GM10248 (cell line): ENCODE results near the gene CALML3.

Experiments
- CTCF ChIA-PET: fragments of 300-600 bp; sonication (Branson Sonifier 250); formaldehyde crosslinking; extraction: SDS; loops from one replicate; lab custom pipeline; 2021; ENCODE audit warnings: antibody characterized with exemption; lab: Yijun Ruan, JAX
- POLR2A ChIA-PET: fragments of 350-650 bp; sonication (Branson Sonifier 250); formaldehyde crosslinking; extraction: SDS; loops from one replicate; lab custom pipeline; 2020; ENCODE audit warnings: antibody characterized with exemption; lab: Yijun Ruan, JAX
- DNase-seq: peaks from one replicate; pipeline ENCODE4 v3.0.0; 2012; ENCODE audit errors: extremely low spot score
- CTCF ChIP-seq: IDR thresholded peaks from 2 replicates; pipeline ENCODE4 v1.5.1; 2012; ENCODE audit warnings: mild to moderate bottlenecking, low read depth; ENCODE audit errors: extremely low read depth, missing control alignments, control extremely low read depth

CALML3 gene

DNA sequence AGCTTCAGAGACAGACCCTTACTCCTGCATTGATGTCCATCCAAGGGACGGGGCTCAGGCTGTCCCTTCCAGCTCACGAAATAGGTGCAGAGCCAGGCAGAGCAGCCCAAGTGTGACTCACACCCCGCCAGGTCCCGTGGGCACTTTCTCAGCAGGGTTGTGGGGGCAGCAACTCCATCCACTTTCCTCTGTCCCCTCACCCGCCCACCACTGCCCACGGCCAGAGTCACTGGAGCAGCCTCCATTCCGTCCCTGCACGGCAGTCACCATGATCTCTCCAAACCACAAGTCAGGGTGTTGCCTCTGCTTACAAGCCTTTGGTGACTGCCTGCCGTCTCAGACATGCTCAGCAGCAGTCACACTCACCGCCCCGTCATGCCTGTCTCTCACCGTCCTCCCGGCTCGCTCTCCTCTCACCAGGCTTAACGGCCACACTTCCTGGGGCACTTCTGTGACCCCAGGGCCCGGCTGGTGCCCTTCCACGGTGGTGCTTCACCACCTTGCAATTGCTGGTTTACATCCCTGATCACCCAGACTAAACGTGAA lies 39.3 kb downstream of the CALML3 start:
- POLR2A ChIA-PET: no interaction called here
- TF ChIP-seq CTCF: no peak
- CTCF ChIA-PET: interaction anchor here (1.2 to 1.7 kb wide), 3 partner anchors 34 to 309 kb away, joined by 3 to 4 read pairs (median 3); no protein-coding TSS in a partner anchor
- DNase-seq: no peak

DNA sequence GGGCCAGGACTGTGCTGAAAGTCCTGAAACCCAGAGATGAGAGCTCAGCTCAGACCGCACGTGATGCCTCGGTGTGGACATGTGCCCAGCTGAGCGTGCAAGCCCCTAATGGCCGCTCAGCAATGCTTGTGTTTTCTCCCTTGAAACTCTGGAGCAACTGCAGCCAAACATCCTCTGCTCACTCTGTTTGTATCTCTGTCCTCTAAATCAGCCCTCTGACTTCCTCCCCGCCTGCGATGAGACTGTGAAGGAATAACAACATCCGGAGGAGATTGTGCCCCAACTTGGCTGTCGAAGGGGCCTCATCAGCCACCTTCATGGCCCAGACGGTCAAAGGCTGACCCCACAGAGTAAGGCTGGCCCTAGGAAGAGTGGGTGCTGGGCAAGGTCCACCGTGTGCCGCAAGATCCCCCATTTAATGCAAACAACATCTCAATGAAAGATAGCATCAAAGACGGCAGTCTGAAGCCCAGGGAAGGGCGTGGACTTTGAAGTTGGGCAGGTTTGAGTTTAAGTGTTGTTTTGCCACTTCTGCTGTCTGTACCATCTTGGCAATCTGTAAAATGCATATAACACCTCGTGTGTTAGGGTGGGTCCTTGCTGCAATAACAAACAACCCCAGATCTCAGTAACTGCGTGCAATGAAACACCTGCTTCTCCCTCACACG lies 39.9 kb downstream of the CALML3 start:
- TF ChIP-seq CTCF: no peak
- CTCF ChIA-PET: interaction anchor here (1.2 to 1.5 kb wide), 3 partner anchors 13 to 309 kb away, joined by 3 read pairs; no protein-coding TSS in a partner anchor
- DNase-seq: no peak
- POLR2A ChIA-PET: no interaction called here

- ChIA-PET POLR2A (no interaction called here), CTCF (interaction anchor here (1.2 to 1.3 kb wide), 2 partner anchors 13 to 65 kb away, joined by 3 read pairs; no protein-coding TSS in a partner anchor)
- no peak for DNase-seq
- no peak for TF ChIP-seq CTCF
Observed at GRCh38 chr10:5565205-5565545, 40.4 kb downstream of the CALML3 start.

- POLR2A ChIA-PET: no interaction called here
- DNase-seq: no peak
- CTCF ChIA-PET: interaction anchor here (1.1 to 1.3 kb wide), 3 partner anchors 14 to 125 kb away, joined by 3 read pairs; no protein-coding TSS in a partner anchor
- no peak for TF ChIP-seq CTCF
Observed at GRCh38 chr10:5565671-5566581, 41.2 kb downstream of the CALML3 start.

- no peak for DNase-seq
- ChIA-PET CTCF (interaction anchor here (1.1 kb wide), 1 partner anchor 126 kb away, joined by 3 read pairs; no protein-coding TSS in a partner anchor), POLR2A (no interaction called here)
- TF ChIP-seq CTCF: no peak
Observed at GRCh38 chr10:5566614-5567013, 41.9 kb downstream of the CALML3 start.

DNA sequence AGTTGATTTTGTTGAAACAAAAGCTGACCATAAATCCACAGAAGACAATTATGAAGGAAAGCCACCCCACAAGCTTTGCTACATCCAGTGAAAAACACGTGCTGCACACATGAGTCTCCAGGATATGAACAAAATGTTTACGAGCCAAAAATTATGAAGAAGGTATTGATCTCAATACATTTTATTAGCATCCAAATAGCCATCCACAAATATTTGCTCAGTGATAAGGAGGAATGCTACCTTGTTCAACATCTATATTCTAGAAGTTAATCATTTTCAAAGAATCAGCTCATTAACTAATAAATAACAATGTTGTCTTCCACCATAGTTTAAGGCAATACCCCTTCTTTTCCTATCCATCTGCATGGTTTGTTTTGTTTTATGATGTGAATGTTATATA lies 42.7 kb downstream of the CALML3 start:
- TF ChIP-seq CTCF: no peak
- no peak for DNase-seq
- CTCF ChIA-PET: no interaction called here
- POLR2A ChIA-PET: no interaction called here
